Vagina (tissue), 2 donors: ENCODE measurements around the gene GPR155. TPM values are rescaled to one million over a fixed set of nuclear protein-coding genes. Genes with fewer than 3 reads are reported as not detected.

ENCODE experiments used
- DNase-seq, 2 donors: peaks; one replicate each; pipeline ENCODE4 v3.0.0-alpha.2; 2017; ENCODE audit errors: extremely low spot score in 2 of 2
- H3K27ac ChIP-seq: fragments of 200-600 bp; sonication (generic); one replicate; pipeline ENCODE4 v1.5.1; 2019
- H3K27me3 ChIP-seq: fragments of 200-600 bp; sonication (generic); one replicate; pipeline ENCODE4 v1.5.1; 2019
- H3K36me3 ChIP-seq, 2 donors: fragments of 200-600 bp; sonication (generic); one replicate each; pipeline ENCODE4 v1.5.1; 2017 to 2019
- H3K4me1 ChIP-seq: fragments of 200-600 bp; sonication (generic); one replicate; pipeline ENCODE4 v1.5.1; 2019
- H3K4me3 ChIP-seq, 2 donors: fragments of 200-600 bp; sonication (generic); 1 replicate in 1 of 2; 2 replicates in 1 of 2; pipeline ENCODE4 v1.5.1; 2016 to 2019
- H3K9me3 ChIP-seq: fragments of 200-600 bp; sonication (generic); one replicate; pipeline ENCODE4 v1.5.1; 2019
- CTCF ChIP-seq, 3 experiments: fragments of 450-650 bp in 2 of 3; fragments of 200-600 bp in 1 of 3; sonication (generic) in 1 of 3; IDR thresholded peaks; one replicate each; pipeline ENCODE4 v1.5.1; 2017 to 2019; ENCODE audit warnings: antibody characterized with exemption in 3 of 3, mild to moderate bottlenecking in 2 of 3, moderate library complexity in 2 of 3
- POLR2A ChIP-seq, 2 donors: fragments of 450-650 bp; IDR thresholded peaks; one replicate each; pipeline ENCODE4 v1.6.1; 2017; ENCODE audit warnings: antibody characterized with exemption in 2 of 2, mild to moderate bottlenecking in 2 of 2, moderate library complexity in 2 of 2
- POLR2AphosphoS5 ChIP-seq, 2 donors: sonication (generic); formaldehyde crosslinking; IDR thresholded peaks; one replicate each; pipeline ENCODE4 v1.9.0; 2017; ENCODE audit warnings: antibody characterized with exemption in 2 of 2, mild to moderate bottlenecking in 2 of 2, low read depth in 1 of 2; ENCODE audit not compliant: insufficient read depth in 1 of 2
- intact Hi-C: fragments of 100-400 bp; cut with DNase I; formaldehyde crosslinking; loops from one replicate; pipeline ENCODE4 v1.15.1; 2023
- total RNA-seq: library from RNA; depleted of rRNA; stranded (reverse); fragments of >200 nt; gene quantifications from one replicate; pipeline ENCODE4 v1.2.3, GENCODE V29; 2016

GPR155 gene
- total RNA-seq, 1 donor from 2014 or later = 6.6 TPM

GRCh38 chr2:174516501-174517378 is 29.9 kb upstream of the GPR155 start:
- TF ChIP-seq POLR2AphosphoS5 (IDR thresholded peaks at IDR 0.05; ENCODE audit: insufficient read depth in 1 of 2, low read depth in 1 of 2) = no peak
- no peak for TF ChIP-seq CTCF (IDR thresholded peaks at IDR 0.05)
- TF ChIP-seq POLR2A (IDR thresholded peaks at IDR 0.05) = no peak
- intact Hi-C loops = no loop called here
- DNase-seq = no peak
- no peak overlapping the region for H3K4me3 ChIP-seq
- H3K27me3 ChIP-seq = no peaks in the 10 kb centered on the region
- H3K27ac ChIP-seq = no peak overlapping the region
- no peaks in the 10 kb centered on the region for H3K36me3 ChIP-seq
- H3K4me1 ChIP-seq = no peaks in the 10 kb centered on the region
- no peaks in the 10 kb centered on the region for H3K9me3 ChIP-seq

DNA sequence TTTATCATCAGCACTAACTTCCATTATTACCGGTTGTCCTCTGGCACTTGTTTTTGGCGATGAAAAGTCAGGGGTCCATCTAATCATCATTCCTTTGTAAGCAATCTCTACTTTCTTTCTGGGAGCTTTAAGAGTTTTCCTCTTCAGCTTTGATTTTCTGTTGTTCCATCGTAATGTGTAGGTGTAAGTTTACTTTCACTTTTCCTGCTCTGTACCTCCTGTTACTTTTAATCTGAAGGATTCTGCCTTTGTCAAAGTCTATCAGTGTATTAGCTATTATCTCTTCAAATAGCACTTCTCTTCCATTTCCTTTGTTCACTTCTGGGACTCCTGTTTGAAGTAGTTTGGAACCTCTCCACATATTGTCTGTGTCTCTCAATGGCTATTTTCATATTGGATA is 25.5 kb upstream of the GPR155 start:
- H3K36me3 ChIP-seq = no peaks in the 10 kb centered on the region
- H3K27ac ChIP-seq = no peak overlapping the region
- intact Hi-C loops = no loop called here
- no peak for DNase-seq
- no peak overlapping the region for H3K4me3 ChIP-seq
- no peak for TF ChIP-seq POLR2A (IDR thresholded peaks at IDR 0.05)
- H3K9me3 ChIP-seq = peaks cover 7% of the 10 kb centered on the region
- H3K4me1 ChIP-seq = no peaks in the 10 kb centered on the region
- no peaks in the 10 kb centered on the region for H3K27me3 ChIP-seq

- Histone ChIP-seq H3K36me3 (no peaks in the 10 kb centered on the region), H3K4me1 (no peaks in the 10 kb centered on the region), H3K4me3 (no peak overlapping the region), H3K27me3 (no peaks in the 10 kb centered on the region), H3K9me3 (peaks cover 7% of the 10 kb centered on the region), H3K27ac (no peak overlapping the region)
- no peak for DNase-seq
- TF ChIP-seq POLR2A (IDR thresholded peaks at IDR 0.05) (no peak), POLR2AphosphoS5 (IDR thresholded peaks at IDR 0.05; ENCODE audit: insufficient read depth in 1 of 2, low read depth in 1 of 2) (no peak)
- intact Hi-C loops = no loop called here
Measured at GRCh38 chr2:174511580-174512260, 24.9 kb upstream of the GPR155 start.

- H3K4me1 ChIP-seq = no peaks in the 10 kb centered on the region
- DNase-seq = no peak
- no peak for TF ChIP-seq POLR2AphosphoS5 (IDR thresholded peaks at IDR 0.05; ENCODE audit: insufficient read depth in 1 of 2, low read depth in 1 of 2)
- H3K9me3 ChIP-seq = peaks cover 7% of the 10 kb centered on the region
- intact Hi-C loops = no loop called here
- H3K4me3 ChIP-seq = no peak overlapping the region
- no peaks in the 10 kb centered on the region for H3K27me3 ChIP-seq
- no peaks in the 10 kb centered on the region for H3K36me3 ChIP-seq
- H3K27ac ChIP-seq = no peak overlapping the region
Measured at GRCh38 chr2:174510583-174511189, 23.9 kb upstream of the GPR155 start.

DNA sequence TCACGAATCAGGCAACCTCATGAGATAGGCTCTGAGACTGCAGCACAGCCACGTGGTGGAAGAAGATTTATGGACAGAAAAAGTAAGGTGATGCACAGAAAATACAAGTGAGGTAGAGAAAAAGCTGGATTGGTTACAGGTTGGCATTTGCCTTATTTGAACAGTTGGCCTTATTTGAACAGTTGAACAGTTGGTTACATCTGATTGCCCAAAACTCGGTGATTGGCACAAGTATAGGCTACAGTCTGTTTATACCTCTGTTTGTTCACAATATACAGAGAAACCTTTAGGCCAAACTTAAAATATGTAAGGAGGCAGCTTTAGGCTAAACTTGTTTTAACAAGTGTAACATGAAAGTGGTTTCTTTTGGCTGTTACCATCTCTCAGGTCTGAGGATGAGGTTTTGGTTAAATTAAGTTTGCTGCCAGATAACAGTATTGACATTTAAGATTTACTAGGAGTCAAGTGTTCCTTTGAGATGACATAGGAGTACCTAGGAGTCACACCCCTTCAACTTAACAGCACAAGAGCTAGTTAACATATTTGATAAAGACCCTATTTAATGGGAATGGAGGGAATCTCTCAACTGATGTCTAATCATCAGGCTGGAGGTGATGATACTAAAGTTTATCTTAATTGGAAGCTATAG is 16.5 kb upstream of the GPR155 start:
- no peaks in the 10 kb centered on the region for H3K9me3 ChIP-seq
- no peak overlapping the region for H3K27ac ChIP-seq
- intact Hi-C loops = no loop called here
- no peaks in the 10 kb centered on the region for H3K4me1 ChIP-seq
- no peaks in the 10 kb centered on the region for H3K36me3 ChIP-seq
- TF ChIP-seq POLR2AphosphoS5 (IDR thresholded peaks at IDR 0.05; ENCODE audit: insufficient read depth in 1 of 2, low read depth in 1 of 2) = no peak
- no peak for TF ChIP-seq POLR2A (IDR thresholded peaks at IDR 0.05)
- TF ChIP-seq CTCF (IDR thresholded peaks at IDR 0.05) = no peak
- DNase-seq = no peak
- H3K4me3 ChIP-seq = no peak overlapping the region
- H3K27me3 ChIP-seq = no peaks in the 10 kb centered on the region

GRCh38 chr2:174499371-174499770 is 12.5 kb upstream of the GPR155 start:
- Histone ChIP-seq H3K4me3 (no peak overlapping the region), H3K4me1 (no peaks in the 10 kb centered on the region), H3K27me3 (no peaks in the 10 kb centered on the region), H3K36me3 (no peaks in the 10 kb centered on the region), H3K9me3 (no peaks in the 10 kb centered on the region), H3K27ac (no peak overlapping the region)
- TF ChIP-seq POLR2A (IDR thresholded peaks at IDR 0.05) = no peak
- TF ChIP-seq CTCF (IDR thresholded peaks at IDR 0.05) = no peak
- TF ChIP-seq POLR2AphosphoS5 (IDR thresholded peaks at IDR 0.05; ENCODE audit: insufficient read depth in 1 of 2, low read depth in 1 of 2) = no peak
- intact Hi-C loops = no loop called here
- no peak for DNase-seq
